H4 (cell line): ENCODE measurements around the gene DGKI. TPM values are rescaled to one million over a fixed set of nuclear protein-coding genes. Genes with fewer than 3 reads are reported as not detected.
A peak's percentile ranks its signal among the peaks of the same experiment; 100 is the strongest.
"Not testable (repeated sequence)": the region's sequence is repeated elsewhere in the genome, so short reads cannot be mapped to it uniquely, and the experiment has no call there.

Experiments used
- DNase-seq: peaks from one replicate; pipeline ENCODE4 v3.0.0-alpha.2; 2015; ENCODE audit warnings: low spot score
- total RNA-seq: library from RNA; depleted of rRNA; stranded (reverse); fragments of >200 nt; shearing (Covaris generic); gene quantifications from 2 replicates; pipeline ENCODE4 v1.2.3, GENCODE V29; 2014

The DGKI gene
- total RNA-seq, 1 experiment from 2014 or later: 1.5 TPM

DNA sequence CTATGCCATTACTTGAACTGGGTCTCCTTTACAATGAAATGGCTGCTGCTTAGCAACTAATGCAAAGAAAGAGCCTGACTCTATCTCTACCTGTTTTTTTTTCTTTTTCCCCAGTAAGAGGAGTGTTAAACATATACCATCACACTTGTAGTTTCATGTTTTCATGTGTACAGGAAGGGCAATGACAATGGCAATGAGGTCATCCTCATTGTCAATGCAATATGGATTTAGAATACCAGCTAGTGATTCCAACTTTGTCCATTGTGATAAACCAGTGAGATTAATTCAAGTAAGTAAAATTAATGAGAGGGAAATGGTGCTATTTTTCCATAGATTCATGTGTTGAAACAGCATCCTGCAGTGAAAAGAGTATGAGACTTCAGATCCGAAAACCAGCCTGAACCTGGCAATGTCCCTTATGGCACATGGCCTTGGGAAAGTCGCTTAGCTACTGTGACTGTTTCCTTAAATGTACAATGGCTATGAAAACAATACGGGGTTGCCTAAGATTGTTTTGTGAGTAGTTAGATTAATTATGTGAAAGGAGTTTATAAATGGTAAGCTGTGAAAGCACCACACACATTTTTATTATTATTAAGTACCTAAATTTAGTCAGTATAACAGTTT lies 11.2 kb downstream of the DGKI start:
- no peak for DNase-seq

DNA sequence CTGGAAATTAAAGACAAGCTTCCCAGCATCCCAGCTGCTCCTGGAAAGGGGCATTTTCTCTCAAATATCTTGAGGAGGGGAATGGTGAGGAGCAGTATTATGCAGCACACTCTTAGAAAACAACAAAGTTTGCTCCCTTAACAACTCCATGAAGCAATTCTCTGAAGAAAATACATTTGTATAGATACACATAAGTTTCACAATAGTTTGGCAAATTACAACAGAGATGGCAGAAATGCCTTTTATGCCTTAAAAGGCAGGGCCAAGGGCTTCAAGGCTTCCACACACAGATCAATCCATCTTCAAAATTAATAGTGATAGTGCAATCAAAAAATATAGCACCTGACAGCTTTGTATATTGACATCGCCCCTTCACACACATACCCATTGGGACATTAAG lies 12.2 kb downstream of the DGKI start:
- no peak for DNase-seq

DNA sequence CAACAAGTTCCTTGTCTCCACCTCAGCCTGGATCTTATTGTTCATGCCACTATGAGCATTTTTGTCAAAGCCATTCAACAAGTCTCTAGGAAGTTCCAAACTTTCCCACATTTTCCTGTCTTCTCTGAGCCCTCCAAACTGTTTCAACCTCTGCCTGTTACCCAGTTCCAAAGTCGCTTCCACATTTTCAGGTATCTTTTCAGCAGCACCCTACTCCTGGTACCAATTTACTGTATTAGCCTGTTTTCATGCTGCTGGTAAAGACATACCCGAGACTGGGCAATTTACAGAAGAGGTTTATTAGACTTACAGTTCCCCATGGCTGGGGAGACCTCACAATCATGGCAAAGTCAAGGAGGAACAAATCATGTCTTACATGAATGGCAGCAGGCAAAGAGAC lies 13.8 kb downstream of the DGKI start:
- not testable (repeated sequence) for DNase-seq

DNA sequence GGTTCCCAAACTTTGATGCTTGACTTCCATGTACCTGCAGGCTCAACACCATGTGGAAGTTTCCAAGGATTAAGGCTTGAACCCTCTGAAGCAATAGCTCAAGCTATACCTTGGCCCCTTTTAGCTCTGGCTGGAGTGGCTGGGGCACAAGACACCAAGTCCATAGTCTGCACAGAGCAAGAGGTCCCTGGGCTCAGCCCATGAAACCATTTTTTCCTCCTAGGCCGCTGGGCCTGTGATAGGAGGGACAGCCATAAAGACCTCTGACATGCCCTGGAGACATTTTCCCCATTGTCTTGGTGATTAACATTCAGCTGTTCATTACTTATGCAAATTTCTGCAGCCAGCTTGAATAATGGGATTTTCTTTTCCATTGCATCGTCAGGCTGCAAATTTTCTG lies 14.4 kb downstream of the DGKI start:
- DNase-seq: no peak

DNA sequence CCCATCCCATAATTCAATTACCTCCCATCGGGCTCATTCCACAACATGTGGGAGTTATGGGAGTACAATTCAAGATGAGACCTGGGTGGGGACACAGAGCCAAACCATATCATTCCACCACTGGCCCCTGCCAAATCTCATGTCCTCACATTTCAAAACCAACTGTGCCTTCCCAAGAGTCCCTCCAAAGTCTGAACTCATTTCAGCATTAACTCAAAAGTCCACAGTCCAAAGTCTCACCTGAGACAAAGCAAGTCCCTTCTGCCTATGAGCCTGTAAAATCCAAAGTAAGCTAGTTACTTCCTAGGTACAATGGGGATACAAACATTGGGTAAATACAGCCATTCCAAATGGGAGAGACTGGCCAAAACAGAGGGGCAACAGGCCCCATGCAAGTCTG lies 15.2 kb downstream of the DGKI start:
- DNase-seq: not testable (repeated sequence)

DNA sequence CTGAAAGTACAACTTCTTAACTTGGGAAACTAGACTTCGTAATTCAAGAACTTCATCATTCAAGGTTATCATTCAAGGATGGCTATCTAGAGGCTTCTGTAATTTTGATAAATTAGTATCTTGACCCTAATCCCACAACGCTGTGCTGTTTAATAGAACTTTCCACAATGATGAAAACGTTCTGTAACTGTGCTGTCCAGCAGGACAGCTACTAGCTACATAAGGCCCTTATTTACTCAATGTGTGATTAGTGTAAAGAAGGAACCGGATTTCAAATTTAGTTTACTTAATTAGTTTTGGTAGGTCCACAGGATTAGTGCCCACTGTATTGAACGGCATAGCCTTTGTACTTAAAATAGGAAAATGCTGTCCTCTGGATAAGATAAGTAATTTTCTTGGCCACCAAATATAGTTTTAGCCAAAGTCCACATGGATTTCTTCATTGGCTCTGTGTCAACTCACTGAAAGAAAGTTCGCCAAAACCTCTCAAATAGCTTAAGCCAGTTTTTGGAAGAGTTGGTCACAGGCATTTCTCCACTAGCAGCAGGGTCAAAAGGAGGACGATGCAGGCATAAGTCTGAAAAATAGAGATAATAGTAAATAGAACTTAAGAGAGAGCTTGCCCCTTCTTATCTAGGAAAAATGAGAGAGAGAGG lies 17.3 kb downstream of the DGKI start:
- DNase-seq: no peak

DNA sequence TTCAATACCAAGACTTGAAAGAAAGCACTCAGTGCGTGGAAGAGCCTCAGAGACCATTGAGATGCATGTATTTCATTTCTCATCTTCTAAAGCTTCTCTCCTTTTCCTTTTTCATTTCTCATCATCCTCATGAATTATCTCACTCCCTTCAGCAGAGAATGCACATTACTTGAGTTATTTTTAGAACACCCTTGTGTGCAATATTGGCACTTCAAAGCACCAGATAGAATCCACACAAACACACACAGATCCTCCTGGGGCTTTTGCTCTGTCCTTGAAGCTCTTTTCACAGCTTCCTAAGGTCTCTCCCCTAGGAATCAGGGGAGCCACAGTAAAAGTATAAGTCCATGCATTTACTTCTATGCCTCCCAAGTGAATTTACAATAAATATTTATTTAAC lies 18.3 kb downstream of the DGKI start:
- no peak for DNase-seq

DNA sequence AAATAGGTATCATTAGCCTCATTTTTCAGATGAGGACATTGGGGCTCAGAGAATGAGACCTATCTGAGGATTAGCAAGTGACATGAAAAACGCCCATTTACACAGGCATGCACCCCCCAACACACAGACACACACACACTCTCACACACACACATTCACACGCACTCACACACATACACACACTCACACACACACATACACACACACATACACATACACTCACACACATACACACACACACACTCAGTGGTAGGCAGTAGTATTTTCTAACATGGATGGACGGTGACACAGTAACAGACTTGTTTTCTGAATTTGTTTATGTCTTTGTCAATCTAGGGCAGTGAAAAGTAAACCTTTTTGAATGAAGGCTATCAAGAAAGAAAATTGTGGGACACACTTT lies 21.3 kb downstream of the DGKI start:
- no peak for DNase-seq

DNA sequence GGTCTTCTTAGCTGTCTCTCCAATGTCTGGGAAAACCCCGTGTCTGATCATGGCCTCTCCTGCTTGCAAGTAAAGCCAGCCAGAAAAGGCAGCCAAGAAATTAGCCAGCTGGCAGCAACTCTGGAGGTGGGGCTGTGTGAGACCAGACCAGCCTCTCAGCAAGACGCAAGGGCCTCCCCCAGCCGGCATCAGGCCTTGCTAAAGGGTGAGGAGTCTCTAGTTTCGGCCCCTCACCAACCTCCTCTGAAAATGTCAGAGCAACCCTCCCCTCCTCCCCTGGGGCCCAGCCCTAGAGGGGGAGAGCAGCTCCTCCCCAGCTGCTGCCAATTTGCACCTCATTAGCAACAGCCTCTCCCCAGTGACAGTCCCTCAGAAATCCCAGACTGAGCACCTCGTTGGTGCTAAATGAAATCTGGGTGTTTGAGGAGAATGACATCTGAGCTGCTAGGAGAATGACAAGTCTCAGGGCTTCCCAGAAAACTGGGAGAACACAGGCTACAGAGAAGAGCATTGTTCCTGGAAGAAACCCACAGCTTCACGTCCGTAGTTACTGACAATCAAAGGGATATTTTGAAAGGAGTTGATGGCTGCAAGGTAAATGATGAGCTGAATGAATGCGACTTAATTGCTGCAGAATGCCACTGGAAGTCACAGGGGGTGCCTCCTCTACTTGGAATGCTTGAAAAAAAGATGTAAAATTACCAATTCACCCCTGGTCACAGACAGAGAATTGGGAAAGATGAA lies 25.9 kb downstream of the DGKI start:
- DNase-seq: no peak

DNA sequence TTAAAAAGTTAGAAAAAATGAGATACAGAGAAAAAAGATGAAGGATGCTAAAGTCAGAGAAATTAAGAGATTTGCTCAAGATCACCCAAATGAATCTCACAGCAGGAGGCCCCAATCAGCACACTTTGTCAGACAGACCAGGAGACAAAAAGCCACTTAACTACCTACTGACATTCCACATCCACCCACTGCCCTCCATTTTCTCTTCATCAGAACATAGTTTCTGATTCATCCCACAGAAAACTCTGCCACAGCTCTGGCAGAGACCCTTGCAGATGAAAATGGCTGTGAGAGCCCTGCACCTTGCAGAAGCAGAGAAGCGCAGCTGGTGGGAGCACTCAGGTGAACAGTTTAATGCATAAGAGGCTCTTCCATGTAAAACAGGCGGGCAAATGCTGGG lies 26.6 kb downstream of the DGKI start:
- DNase-seq: no peak

DNA sequence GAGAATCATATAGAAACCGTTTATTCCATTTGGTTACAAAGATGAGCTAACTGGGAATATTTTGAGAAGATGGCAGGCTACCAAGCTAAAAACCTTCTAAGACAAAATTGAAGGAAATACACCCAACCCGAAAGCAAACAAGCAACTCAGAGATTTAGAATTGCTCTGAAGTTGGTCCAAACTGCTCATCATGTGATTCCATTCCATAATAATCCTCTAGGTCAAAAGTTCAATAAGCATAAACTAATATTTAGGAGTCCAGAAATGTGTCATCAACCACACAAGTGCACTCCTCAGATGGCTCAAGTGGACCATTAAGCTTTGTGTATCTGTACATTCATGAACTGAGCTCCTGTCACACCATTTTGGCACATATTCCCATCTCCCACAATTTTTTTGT lies 28.7 kb downstream of the DGKI start:
- DNase-seq: peak; percentile 19

DNA sequence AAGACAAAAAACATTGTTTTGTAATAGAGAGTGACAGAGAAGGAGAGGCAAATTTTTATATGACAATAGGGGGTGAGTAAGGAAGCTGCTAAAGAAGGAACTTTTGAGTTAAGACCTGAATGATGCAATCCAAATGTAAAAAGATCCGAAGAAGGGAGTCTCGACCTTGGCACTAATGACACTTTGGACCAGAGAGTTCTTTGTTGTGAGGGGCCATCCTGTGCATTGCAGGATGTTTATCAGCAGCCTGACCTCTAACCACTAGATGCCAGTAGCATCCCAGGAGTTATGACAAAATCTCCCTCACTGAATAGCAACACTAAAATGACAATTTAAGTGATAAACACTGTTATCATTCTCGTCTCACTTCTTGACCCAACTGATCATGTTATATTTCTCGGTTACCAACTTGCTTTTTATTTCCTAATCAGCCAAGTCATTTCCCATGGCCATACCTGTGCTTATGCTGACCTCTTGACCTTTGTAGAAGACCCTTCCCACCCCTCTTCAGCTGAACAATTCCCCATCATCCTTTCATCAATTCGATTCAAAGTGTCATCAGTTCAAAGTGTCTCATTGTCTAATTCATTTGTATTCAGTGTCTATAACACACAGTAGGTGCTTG lies 30.0 kb downstream of the DGKI start:
- no peak for DNase-seq

DNA sequence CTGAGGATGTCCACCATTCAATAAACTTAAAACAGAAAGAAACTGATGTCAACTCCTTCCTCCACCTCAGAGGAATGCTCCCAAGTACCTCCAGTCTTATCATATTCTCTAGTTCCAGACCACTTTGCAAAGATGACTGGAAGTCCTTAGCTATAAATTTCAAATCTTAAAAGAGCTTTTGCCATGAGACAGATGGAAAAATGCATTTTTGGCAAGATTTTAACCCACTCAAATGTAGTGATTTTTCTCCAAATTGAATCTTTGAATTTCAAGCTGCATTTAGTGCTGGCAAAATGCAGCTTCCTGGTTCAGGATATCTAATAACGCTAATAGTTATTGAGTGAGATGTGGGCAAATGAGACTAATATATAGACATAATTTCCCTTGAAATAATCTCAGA lies 33.2 kb downstream of the DGKI start:
- no peak for DNase-seq

DNA sequence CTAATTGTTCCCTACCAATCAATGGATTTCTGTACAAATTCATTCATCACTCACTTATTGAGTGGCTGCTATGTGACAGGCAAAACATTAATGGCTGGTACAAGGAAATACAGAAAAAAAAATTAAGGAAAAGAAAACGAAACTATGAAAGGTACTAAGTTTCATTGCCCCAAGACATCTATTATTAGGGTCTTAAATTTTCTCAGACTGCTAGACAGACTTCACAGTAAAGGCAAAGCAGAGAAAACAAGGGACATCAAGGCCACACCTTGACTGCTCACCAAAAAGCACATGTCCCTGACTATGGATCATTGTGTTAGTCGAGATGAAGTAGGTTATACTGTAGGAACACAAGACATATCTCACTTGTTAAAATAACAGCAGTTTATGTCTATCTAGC lies 36.5 kb downstream of the DGKI start:
- DNase-seq: no peak

DNA sequence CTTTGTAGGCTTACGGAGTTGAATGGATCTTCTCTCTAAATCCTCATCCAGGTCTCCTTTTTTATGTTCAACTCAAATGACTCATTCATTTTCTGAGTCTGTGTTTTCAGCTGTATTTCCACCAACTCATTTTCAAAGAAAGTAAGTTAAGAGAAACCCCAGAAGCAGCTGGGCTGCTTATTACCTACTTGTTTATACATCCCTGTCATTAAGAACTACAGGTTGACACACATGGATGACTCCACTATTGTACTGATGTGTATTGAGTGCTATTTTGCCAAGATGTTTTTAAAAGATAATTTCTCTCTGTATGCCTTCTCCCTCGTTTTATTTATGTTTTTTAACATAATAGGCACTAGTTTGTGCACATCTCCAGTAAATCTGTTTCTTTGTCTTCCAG lies 41.9 kb downstream of the DGKI start:
- DNase-seq: no peak

DNA sequence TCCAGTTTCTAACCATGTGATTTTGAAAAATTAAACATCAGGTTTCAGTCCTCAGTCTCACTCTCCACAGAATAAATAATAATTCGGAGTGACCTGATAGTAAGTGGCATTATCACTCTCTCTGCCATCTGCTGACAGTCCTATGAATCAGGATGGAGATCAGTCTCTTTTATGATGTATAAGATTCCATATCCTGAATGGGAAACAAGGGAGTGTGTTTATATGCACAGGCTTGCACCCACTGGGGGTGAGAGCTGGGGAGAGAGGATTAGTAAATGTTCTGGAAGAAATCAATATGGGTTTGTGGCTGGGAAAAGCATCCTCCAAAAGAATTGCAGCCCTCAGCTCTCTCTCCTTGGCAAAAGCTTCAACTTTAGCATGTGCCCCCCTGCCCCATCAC lies 45.3 kb downstream of the DGKI start:
- no peak for DNase-seq

DNA sequence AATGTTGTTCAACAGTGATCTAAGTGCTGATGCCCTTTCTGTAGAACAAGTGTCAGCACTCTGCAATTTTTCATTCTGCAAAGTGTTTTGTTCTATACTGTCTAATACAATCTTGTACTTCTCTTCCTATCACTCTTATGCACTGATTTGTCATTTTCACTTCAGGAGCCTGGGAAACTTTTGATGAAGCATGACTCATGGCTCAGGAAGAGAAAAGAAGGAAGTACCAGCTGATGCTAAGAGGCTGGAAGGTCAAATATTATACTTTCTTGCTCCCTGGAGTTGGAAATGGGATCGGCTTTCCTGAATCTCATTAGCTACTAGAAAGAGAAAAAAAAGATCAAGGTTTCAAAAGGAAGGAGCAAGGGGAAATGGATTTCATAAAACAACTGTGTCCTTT lies 45.8 kb downstream of the DGKI start:
- no peak for DNase-seq

DNA sequence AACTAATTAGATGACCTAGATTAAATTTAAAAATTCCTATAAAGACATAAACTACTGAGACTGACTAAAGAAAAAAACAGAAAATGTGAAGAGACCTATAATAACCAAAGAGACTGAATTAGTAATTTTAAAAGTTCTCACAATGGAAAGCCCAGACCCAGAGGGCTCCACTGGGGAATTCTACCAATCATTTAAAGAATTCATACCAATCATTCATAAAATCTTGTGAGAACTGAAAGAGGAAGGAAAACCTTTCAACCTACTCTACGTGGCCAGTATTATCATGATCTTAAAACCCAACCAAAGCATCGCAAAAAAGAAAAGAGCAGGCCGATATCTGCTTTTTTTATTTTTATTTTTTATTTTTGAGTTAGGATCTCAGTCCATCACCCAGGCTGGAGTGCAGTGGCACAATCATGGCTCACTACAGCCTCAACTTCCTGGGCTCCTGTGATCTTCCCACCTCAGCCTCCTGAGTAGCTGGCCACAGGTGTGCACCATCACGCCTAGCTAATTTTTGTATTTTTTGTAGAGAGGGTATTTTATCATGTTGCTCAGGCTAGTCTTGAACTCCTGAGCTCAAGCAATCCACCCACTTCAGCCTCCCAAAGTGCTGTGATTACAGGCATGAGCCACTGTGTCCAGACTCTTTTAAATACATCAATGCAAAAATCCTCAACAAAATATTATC lies 48.6 kb downstream of the DGKI start:
- no peak for DNase-seq

DNA sequence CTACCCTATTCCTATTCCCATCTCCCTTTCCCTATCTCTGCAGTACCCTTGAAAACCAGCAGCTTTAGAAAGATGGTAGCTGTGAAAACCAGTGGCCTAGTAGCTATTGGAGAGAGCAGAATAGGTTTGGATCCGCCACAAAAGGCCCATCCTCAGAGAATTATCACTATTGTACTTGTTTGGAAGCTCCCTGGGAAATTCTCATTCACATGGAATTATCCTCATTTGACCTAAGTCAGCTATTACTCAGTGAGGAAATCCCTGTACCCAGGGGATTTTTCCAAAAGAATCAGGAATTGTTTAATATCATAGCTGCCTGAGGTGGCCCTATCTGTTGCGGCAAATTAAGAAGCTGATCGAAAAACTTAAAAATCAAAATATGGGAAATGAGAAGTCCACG lies 51.6 kb downstream of the DGKI start:
- DNase-seq: no peak

DNA sequence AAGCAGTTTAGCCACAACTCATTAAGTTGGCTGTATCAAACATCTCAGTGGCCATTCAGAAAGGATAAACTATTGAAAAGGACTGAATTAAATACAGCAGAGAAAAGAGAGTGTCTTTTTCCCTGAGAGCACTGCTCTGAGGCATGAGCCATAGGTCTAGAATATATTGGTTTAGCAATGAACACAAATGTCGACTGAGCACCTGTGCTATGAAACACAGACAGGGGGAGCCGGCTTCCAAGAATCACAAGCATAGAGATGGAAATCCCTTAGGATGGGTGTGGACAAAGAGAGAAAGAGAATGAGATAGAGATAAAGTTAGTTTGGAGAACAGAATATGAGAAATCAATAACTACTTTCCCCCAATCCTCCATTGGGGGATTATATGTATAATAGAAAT lies 54.8 kb downstream of the DGKI start:
- no peak for DNase-seq

DNA sequence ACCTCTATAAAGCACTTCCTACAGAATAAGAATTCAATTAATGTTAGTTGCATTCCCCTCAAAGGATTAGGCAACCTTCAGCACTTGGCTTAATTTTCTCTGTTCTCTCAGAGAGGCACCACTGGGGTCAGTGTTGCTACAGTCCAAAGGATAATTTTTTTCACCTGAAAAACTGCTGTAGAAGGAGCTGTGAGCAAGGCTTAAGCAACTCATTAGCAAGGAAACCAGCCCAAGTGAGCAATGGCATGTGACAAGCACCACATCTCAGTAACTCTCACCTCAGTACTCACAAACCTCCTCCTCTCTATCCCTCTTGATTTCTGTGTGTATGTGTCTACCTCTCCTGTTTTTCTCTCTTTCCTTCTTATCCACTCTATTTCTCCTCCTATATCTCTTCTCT lies 55.9 kb downstream of the DGKI start:
- DNase-seq: no peak

DNA sequence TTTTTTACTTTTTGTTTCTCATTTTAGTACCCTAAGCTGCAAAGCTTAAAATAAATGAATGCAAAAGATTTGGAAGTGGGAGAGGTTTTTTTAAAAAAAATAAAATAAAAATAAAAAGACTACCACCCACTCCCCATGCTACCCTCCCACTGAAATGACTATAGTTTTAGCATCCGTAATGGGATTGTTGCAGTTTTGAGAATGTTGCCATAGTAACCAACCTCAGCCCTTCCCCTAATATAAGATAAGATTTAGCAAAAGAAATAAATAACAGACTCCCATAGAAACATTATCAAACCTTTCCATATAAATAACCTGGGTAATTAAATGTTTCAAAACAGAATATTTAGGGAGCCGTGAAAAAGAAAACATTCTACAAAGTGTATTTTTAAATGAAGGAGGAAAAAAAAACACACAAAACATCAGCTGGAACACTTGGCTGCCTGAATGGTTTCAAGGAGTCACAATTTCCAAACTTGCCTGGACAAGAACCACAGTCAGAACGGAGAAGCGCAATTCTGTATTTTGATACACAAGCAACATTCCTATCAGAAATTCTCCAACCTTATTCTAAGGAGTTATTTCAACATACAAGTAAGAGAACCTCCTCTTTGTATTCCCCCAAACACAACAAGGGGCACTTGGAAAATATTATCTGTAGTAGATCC lies 57.4 kb downstream of the DGKI start:
- DNase-seq: no peak
